Breast epithelium (tissue), 3 donors: ENCODE data around the gene CCP110.

Source experiments
- POLR2A ChIP-seq: fragments of 450-650 bp; IDR thresholded peaks from one replicate; pipeline ENCODE4 v1.6.1; 2016; ENCODE audit warnings: antibody characterized with exemption, mild to moderate bottlenecking, moderate library complexity
- TF ChIP-seq, protein P1 (sequence below), 3 donors: fragments of 450-650 bp; IDR thresholded peaks; one replicate each; pipeline ENCODE4 v1.5.1; 2016 to 2017; ENCODE audit warnings: antibody characterized with exemption in 3 of 3, mild to moderate bottlenecking in 3 of 3, moderate library complexity in 3 of 3

DNA sequence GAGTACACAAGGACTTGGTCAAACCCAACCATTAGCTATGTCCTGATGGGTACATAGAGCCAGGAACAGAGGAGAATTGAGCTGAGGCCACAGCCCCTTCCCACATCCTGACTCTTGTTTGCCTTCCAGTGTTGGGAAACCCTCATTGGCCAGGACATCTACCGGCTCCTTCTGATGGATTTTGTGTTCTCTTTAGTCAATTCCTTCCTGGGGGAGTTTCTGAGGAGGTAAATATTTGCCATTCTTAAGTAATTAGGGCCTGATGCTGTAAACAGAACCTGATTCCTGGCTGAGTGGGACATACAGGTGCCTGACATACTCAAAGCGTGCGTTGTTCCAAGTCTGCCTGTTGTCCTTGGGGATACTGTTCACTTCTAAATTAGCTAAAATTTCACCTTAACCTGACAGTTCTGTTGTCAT lies 44.4 kb upstream of the CCP110 start:
- no peak for TF ChIP-seq POLR2A
- TF ChIP-seq, protein P1, sequence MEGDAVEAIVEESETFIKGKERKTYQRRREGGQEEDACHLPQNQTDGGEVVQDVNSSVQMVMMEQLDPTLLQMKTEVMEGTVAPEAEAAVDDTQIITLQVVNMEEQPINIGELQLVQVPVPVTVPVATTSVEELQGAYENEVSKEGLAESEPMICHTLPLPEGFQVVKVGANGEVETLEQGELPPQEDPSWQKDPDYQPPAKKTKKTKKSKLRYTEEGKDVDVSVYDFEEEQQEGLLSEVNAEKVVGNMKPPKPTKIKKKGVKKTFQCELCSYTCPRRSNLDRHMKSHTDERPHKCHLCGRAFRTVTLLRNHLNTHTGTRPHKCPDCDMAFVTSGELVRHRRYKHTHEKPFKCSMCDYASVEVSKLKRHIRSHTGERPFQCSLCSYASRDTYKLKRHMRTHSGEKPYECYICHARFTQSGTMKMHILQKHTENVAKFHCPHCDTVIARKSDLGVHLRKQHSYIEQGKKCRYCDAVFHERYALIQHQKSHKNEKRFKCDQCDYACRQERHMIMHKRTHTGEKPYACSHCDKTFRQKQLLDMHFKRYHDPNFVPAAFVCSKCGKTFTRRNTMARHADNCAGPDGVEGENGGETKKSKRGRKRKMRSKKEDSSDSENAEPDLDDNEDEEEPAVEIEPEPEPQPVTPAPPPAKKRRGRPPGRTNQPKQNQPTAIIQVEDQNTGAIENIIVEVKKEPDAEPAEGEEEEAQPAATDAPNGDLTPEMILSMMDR (IDR thresholded peaks at IDR 0.05): no peak
